A673 (cell line): ENCODE data around the gene MAT2B. TPM values are rescaled to one million over a fixed set of nuclear protein-coding genes. Genes with fewer than 3 reads are reported as not detected.

Source experiments
- BruUV-seq: library from RNA; stranded (reverse); fragments of 400-500 nt; replicated peaks from 2 replicates; lab custom pipeline; 2021; lab: Mats Ljungman, UMichigan
- CTCF ChIA-PET: fragments of 300-600 bp; sonication (Branson Sonifier 250); formaldehyde crosslinking; loops from one replicate; lab custom pipeline; 2022; ENCODE audit warnings: antibody characterized with exemption; lab: Charles Lee
- POLR2A ChIA-PET: fragments of 300-600 bp; sonication (Branson Sonifier 250); formaldehyde crosslinking; loops from one replicate; lab custom pipeline; 2022; ENCODE audit warnings: antibody characterized with exemption; ENCODE audit not compliant: low non-redundant PET; lab: Charles Lee
- DNase-seq: peaks from one replicate; pipeline ENCODE4 v3.0.0-alpha.2; 2015; ENCODE audit warnings: low spot score
- H3K27ac ChIP-seq: fragments of 200-600 bp; sonication (generic); 2 replicates; pipeline ENCODE4 v1.5.1; 2016; ENCODE audit warnings: mixed run types, low read depth, mild to moderate bottlenecking, mixed read lengths, antibody characterized with exemption, low read length; ENCODE audit not compliant: poor library complexity, severe bottlenecking
- H3K27me3 ChIP-seq: fragments of 200-600 bp; sonication (generic); replicated peaks from 2 replicates; pipeline ENCODE4 v1.6.1; 2017; ENCODE audit warnings: mixed run types, low read depth, mild to moderate bottlenecking, mixed read lengths, antibody characterized with exemption, low read length; ENCODE audit not compliant: insufficient read depth, poor library complexity
- H3K36me3 ChIP-seq: fragments of 200-600 bp; sonication (generic); 2 replicates; pipeline ENCODE4 v1.6.1; 2016; ENCODE audit warnings: mixed run types, mild to moderate bottlenecking, mixed read lengths, antibody characterized with exemption, low read length; ENCODE audit not compliant: insufficient read depth, poor library complexity, severe bottlenecking
- H3K4me1 ChIP-seq: fragments of 200-600 bp; sonication (generic); 2 replicates; pipeline ENCODE4 v1.6.1; 2017; ENCODE audit warnings: mixed run types, mild to moderate bottlenecking, mixed read lengths, antibody characterized with exemption, low read length; ENCODE audit not compliant: insufficient read depth, poor library complexity, severe bottlenecking
- H3K4me3 ChIP-seq: fragments of 200-600 bp; sonication (generic); 2 replicates; pipeline ENCODE4 v1.5.1; 2016; ENCODE audit warnings: low read depth, mixed run types, mild to moderate bottlenecking, mixed read lengths, low read length; ENCODE audit not compliant: poor library complexity, severe bottlenecking
- H3K9me3 ChIP-seq: fragments of 200-600 bp; sonication (generic); 2 replicates; pipeline ENCODE4 v1.6.1; 2016; ENCODE audit warnings: mixed run types, low read depth, mild to moderate bottlenecking, mixed read lengths, antibody characterized with exemption, low read length; ENCODE audit not compliant: poor library complexity, severe bottlenecking
- CTCF ChIP-seq: fragments of 300-800, 200-600 bp; sonication (generic); conservative IDR thresholded peaks from 2 replicates; pipeline ENCODE4 v1.5.1; 2017; ENCODE audit warnings: low read depth, mild to moderate bottlenecking, antibody characterized with exemption, low read length, moderate library complexity, mixed read lengths
- EZH2 ChIP-seq: fragments of 200-600 bp; sonication (generic); IDR thresholded peaks from 2 replicates; pipeline ENCODE4 v1.6.1; 2017; ENCODE audit warnings: borderline replicate concordance, low read depth, mild to moderate bottlenecking, mixed read lengths, antibody characterized with exemption, low read length; ENCODE audit not compliant: poor library complexity, severe bottlenecking
- intact Hi-C: fragments of 100-400 bp; cut with micrococcal nuclease; formaldehyde crosslinking; loops from one replicate; pipeline ENCODE4 v1.10.0; 2022; ENCODE audit not compliant: unreplicated experiment
- total RNA-seq: library from RNA; stranded (reverse); gene quantifications from 2 replicates; pipeline ENCODE4 v1.2.3, GENCODE V29; 2021

Gene MAT2B
- total RNA-seq, 1 experiment from 2014 or later: 49.9 TPM

DNA sequence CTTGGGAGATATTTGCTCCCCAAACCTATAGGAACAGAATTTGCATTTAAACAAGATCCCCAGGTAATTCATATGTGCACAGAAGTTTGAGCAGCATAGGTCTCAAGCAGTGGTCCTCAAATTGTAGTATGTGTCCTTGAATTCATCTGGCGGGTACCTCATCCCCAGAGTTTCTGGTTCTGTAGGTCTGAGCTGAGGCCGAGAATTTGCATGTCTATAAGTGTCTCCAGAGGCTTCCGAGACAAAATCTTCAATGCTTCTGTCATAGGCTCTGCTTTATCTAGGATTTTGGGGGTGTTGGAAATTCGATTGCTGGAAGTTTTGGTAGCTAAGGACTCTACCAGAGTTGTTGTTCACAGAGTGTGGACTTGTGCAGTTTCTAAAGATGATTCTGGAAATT, 38.6 kb downstream of the MAT2B start:
- TF ChIP-seq EZH2 (no peak), CTCF (no peak)
- no TSS peak for BruUV-seq
- Histone ChIP-seq H3K36me3 (no peaks in the 10 kb centered on the region), H3K27me3 (peaks cover 19% of the 10 kb centered on the region), H3K4me3 (no peak overlapping the region), H3K9me3 (no peaks in the 10 kb centered on the region), H3K27ac (no peak overlapping the region), H3K4me1 (no peaks in the 10 kb centered on the region)
- intact Hi-C loops: no loop called here
- POLR2A ChIA-PET: no interaction called here
- no peak for DNase-seq
- CTCF ChIA-PET: no interaction called here

DNA sequence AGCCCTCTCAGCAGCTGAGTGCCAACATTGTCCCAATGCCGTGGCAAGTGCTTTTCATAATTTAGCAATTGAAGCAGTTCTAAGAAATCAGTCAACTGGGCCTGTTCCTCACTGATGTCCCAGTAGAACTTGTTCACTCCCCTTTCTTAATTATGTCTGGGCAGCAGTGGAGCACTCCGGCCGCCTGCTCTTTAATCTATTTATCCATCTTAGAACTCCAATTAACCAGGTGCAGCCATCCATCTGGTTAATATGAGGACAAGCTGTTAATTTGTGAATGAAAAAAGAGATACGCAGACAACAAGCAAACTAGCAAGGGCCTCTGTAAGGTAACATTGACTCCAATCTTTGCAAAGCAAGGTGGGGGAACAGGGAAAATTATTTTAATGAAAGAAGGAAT, 39.4 kb downstream of the MAT2B start:
- Histone ChIP-seq H3K36me3 (no peaks in the 10 kb centered on the region), H3K27me3 (peaks cover 27% of the 10 kb centered on the region), H3K4me1 (no peaks in the 10 kb centered on the region), H3K27ac (no peak overlapping the region), H3K4me3 (no peak overlapping the region), H3K9me3 (no peaks in the 10 kb centered on the region)
- ChIA-PET POLR2A (no interaction called here), CTCF (no interaction called here)
- intact Hi-C loops: no loop called here
- no TSS peak for BruUV-seq
- no peak for TF ChIP-seq CTCF
- TF ChIP-seq EZH2: no peak
- DNase-seq: no peak

GRCh38 chr5:163548649-163549048, 43.2 kb downstream of the MAT2B start:
- Histone ChIP-seq H3K36me3 (no peaks in the 10 kb centered on the region), H3K27ac (no peak overlapping the region), H3K4me1 (no peaks in the 10 kb centered on the region), H3K9me3 (no peaks in the 10 kb centered on the region), H3K27me3 (peaks cover 41% of the 10 kb centered on the region), H3K4me3 (no peak overlapping the region)
- no peak for TF ChIP-seq EZH2
- TF ChIP-seq CTCF: no peak
- ChIA-PET POLR2A (no interaction called here), CTCF (no interaction called here)
- DNase-seq: no peak
- intact Hi-C loops: no loop called here
- BruUV-seq: no TSS peak
